ENCODE results near the gene MTNR1B.

MTNR1B gene

DNA sequence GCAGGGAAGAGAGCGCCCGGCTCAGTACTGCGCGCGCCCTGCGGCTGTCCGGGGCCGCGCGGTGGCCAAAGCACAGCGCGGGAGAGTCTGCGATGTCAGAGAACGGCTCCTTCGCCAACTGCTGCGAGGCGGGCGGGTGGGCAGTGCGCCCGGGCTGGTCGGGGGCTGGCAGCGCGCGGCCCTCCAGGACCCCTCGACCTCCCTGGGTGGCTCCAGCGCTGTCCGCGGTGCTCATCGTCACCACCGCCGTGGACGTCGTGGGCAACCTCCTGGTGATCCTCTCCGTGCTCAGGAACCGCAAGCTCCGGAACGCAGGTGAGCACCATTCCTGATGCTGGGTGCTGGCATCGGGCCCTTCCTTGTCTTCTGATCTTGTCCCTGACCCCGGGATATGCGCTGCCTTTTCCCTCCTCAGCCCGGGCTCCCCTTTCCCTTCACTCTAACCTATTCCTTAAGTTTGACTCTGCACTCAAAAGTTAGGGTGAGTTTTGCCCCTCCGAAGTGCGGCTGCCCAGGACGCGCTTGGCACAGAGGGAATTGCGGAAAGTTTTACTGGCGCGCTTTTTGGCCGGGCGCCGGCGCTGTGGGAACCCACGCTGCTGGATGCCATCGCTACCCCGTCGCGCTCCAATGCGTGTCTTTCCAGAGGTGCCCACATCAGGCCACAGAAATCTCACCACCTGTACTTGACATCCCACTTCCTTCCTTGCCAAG is at the start of gene MTNR1B:
MTNR1B (plus strand) TSS at position 18 of the 714 bp plus-strand sequence; CDS start at position 93, 75 bp downstream.
- FAIRE-seq: no peak

GRCh38 chr11:92920331-92920730 is 49.1 kb upstream of the MTNR1B start:
- no peak for FAIRE-seq

DNA sequence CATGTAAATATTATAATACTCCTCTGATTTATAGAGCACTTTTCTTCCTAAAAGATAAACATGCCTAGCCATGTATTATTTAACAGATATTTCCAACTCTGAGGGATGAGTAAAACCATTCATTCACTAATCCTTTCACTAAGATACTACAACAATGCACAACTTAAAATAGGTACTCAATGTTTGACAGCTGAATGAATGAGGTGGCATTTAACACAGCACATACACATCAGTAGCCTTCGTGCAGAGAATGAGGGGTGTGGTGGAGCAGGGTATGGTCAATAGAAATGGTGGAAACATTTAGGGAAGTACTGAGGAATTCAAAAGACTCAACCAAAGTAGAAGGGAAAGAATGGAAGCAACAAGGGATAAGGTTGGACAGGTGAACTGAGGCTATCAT is 46.7 kb upstream of the MTNR1B start:
- FAIRE-seq: no peak

GRCh38 chr11:92929246-92929645 is 40.2 kb upstream of the MTNR1B start:
- no peak for FAIRE-seq

GRCh38 chr11:92929653-92930052 is 39.8 kb upstream of the MTNR1B start:
- no peak for FAIRE-seq

- no peak for FAIRE-seq
Measured at GRCh38 chr11:92931746-92932422, 37.6 kb upstream of the MTNR1B start.

DNA sequence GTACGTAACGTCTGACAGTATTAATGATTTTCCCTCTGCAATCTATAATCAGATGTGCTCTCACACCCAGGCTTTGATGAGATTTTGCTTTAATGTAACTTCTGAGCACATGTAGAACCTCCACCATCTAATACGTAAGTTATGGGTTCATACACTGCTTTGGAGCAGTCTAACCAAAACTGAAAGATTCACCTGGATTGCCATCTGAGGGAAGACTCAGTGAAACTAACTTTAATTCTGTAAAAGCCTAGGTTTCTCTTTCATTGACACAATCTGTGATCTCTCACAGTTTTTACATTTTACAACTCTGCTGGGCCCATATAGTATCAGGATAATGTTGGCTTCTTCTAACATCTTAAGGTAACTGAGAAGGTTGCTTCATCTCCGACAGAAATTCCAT is 30.1 kb upstream of the MTNR1B start:
- no peak for FAIRE-seq

DNA sequence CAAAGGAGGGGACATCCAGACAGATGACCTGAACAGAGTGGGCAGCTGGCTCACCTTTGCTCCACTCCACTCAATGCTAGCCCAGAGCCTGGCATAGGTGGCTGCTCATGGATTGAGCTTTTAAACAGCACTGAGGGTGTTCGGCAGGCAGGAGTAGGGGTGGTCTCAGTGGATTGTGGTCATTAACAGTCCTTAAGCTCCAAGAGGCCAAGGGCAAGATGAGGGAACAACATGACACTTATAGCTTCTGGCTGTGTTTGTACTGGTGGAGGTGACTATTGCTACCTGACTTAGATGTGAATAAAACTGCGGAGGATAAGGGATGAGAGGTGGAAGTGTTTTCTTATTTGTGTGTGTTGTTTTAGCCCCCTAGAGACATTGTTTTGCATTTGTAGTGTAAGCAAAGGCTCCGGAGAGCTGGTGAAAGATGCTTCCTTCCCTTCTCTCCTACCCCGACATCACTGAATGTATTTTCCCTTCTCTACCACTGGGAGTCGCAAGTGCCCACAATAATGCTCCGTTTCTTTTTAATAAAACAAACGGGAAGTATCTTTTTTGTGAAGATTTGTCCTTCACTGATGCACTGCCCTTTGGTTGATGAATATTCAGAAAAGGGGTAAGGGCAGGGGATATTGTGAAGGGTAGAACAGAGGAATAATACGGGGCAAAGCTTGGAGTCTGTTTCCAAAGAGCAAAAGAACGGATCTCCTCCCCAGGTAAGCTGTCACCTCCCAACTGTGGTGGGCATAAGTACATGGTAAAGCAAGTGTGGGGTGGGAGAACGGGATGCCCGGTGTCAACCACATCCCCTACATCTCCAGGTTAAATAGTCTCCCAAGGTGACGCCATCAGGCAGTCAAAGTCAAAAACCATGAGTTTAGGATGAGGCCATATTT is 27.5 kb upstream of the MTNR1B start:
- FAIRE-seq: peak; percentile 68

GRCh38 chr11:92946707-92947106 is 22.7 kb upstream of the MTNR1B start:
- no peak for FAIRE-seq

DNA sequence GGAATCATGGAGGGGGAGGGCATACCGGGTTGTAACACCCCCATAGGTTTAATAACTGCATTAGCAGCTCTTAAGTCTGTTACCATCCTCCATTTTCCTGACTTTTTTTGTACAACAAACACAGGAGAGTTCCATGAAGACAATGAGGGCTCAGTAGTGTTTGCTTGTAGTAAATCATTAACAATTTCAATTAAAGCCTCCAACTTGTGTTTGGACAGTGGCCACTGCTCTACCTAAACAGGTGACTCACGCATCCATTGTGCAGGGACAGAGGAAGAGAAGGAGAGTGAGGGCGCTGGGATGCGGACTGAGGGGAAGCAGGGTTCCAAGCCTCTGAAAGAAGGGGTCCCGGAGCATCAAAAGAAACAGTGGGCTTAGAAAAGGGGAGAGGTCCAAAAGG is 21.3 kb upstream of the MTNR1B start:
- FAIRE-seq: no peak

- no peak for FAIRE-seq
Measured at GRCh38 chr11:92954003-92954402, 15.4 kb upstream of the MTNR1B start.

GRCh38 chr11:92955860-92956259 is 13.6 kb upstream of the MTNR1B start:
- no peak for FAIRE-seq

- FAIRE-seq: no peak
Measured at GRCh38 chr11:92960886-92961285, 8.6 kb upstream of the MTNR1B start.

- FAIRE-seq: no peak
Measured at GRCh38 chr11:92962446-92962845, 7.0 kb upstream of the MTNR1B start.

DNA sequence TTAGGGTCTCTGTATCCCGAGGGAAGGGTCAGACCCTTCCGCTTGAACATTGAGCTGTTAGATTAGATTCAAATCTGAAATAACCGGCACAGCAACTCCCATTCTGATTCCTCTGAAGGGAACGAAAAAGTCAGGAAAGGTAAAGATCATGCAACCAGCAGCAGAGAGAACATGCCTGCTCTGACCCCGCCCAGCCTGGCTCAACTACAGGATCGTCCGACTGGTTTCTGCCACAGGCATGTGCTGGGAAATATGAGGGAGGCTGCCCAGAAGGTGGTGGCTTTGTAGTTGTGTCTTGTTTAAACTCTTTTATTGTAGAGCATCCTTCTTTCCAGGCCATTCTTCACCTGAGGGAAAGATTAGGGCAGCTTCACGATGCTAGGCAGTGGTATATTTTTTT is 5.0 kb upstream of the MTNR1B start:
- no peak for FAIRE-seq

DNA sequence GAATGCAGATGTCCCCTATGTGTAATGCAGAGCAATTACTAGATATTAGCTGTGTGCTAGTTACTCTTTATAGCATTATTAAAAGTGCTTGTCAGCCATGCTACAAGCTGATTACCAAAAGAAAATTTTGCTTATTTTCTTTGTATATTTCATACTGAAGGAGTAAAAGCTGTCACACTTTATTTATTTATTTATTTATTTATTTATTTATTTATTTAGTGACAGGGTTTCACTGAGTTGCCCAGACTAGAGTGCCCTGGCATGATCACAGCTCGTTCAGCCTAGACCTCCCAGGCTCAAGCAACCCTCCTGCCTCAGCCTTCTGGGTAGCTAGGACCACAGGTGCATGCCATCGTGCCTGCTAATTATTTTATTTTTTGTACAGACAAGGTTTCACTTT is 4.3 kb upstream of the MTNR1B start:
- no peak for FAIRE-seq

- no peak for FAIRE-seq
Measured at GRCh38 chr11:92967178-92967577, 2.3 kb upstream of the MTNR1B start.

- no peak for FAIRE-seq
Measured at GRCh38 chr11:92967867-92968266, 1.6 kb upstream of the MTNR1B start.

- FAIRE-seq: no peak
Measured at GRCh38 chr11:92969293-92969633, 188 bp upstream of the MTNR1B start.

DNA sequence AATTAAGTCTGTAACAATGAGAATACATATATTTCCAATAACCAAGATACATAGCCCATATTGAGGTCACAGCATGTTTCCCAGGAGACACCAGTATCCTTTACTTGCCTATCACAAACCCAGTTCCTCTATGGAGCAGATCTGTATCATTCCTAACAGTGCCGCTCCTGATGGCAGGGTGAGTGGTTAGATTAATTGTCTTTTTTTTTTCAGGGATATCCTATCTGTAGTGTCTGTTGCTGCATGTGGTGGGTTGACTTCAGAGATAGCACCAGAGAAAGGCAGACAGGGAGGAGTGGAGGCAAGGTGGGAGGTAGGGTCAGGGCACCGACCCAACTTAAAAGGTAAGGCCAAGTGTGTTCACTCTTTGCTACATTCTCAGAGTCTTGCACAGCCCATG is 2.8 kb downstream of the MTNR1B start:
- no peak for FAIRE-seq

DNA sequence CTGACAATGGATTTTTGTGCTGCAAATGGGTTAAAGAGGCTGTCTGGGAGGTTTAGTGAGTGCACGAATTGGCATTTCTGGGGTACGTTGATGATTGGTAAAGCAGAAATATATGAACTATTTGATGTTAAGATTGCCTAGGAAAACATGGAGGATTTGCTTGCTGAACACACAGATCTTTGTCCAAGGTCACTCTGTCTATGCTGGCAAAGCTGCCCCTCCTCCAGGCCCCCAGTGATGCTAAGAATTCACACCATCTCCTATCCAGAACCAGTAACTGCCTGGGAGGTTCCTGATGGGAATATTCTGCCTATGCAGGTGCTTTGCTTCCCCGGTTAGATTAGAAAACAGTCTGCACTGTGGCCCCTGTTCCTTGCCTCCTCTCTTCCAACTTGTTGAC is 5.8 kb downstream of the MTNR1B start:
- FAIRE-seq: no peak

DNA sequence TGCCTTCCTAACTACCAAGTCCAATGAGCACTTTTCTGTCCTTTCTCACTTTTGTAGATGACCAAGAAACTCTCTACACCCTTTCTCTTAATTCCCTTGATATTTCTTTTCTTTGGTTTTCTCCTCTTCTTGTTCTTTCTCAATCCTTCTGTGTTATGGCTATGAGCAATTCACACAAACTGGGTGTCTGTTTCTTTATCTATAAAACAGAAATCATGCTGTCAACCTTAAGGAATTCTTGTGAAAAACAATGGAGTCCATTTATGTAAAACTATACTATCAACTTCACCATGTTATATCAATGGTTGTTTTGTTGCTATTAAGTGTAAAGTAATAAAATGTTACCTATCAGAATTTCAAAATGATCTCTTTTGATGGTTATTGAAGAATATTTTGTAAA is 7.2 kb downstream of the MTNR1B start:
- FAIRE-seq: no peak

DNA sequence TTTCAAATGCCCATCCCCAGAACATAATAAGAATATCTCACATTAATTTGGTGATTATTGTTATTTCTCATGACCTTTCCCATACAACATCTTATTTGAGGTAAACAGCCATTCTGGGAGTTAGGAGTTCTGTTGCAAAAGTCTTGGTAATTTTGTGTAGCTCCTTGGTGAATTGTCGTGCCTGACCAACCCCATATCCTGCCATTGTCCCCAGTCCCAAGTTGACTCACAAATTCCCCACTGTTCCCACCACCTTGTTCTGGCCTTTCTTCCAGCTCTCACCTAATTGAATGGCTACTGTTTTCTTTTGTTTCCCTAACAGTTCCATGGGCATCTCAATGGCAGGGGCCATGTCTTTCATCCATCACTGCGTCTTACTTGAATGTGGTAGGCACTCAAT is 8.0 kb downstream of the MTNR1B start:
- no peak for FAIRE-seq
